Measurements from ENCODE around the gene NOTCH1.

NOTCH1 gene

DNA sequence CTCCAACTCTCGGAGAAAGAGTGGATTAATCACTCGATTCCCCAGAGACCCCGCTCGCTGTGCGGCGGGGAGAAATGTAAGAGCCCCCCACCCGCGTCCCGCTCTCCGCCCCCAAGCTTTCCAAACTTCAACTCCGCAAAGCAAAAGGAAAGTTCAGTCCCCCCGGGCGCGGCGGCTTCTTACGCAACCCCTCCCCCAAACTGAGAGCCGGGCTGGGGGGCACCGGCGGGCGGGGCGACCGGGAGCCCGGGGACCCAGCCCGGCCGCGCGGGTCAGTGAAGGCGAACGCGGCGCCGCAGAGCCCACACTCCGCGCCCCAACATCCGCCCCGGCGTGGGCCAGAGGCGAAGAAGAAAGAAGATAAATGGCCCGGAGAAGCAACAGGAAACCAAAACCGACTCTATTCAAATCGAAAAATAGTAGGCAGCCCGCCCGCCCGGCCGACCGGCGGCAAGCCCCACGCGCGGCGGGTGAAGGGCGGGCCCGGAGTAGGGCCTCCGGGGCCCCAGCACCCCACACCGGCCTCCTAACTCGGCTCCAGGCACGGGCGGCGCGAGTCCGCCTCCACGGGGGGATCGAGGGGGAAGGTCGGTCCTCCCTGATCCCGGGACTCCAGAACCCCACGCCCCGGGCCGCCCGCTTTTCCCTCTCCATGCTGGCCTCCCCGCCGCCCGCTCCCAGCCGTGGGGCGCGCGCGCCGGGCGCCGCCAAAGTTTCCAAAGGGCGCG is 720 bp downstream of the NOTCH1 start:
- DNase-seq, result no peak

DNA sequence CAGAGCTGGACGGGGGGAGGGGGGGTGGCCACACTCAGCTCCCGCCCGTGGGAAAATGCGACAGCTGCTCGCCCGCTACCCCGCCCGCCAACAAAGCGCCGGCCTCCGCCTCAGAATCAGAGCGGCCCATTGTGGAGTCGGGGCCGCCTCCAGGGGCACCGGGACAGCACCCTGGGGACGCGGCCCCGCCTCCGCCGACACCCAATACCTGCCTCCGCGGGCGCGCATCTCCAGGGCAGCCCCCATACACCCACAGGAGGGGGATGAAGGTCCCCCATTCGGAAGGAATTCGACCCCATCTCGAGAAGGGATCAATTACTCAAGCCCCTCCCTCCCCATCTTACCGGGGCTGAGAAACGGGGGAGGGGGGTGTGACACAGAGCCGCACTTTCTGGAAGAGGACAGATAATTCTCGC is 1.3 kb downstream of the NOTCH1 start:
- peak in 1 of 2 experiments; percentile 62 for DNase-seq

DNA sequence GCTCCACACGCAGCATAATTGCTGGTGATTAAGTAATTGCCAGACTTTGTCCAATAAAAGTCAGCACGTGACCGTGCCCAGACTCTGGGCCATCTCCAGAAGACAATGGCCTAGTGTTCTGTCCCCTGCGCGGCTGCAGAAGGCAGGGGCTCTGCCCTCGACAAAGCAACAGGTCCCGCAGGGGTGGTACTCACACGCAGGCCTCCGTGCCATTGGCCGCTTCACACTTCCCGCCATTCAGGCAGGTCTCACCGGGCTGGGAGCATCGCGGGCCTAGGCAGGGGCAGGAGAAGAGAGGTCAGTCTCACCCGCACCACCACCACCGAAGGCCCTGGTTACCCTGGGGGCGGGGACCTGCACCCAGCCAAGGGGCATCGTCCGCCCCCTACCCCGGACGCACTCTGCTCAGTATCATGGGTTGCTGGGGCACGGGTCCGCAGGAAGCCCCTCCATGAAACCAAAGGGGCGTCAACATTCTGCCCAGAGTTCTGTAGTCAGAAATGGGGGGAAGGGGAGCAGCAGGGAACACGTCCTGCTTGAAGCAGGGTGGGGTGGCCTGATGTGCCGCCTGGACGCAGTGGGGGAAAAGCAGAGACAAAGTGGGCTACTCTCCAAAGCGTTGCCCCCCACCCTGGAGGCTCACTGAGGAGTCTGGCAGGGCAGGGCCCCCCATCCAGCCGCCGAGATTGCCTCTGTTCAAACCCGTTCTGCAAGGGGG is 1.9 kb downstream of the NOTCH1 start:
- DNase-seq, result no peak

DNA sequence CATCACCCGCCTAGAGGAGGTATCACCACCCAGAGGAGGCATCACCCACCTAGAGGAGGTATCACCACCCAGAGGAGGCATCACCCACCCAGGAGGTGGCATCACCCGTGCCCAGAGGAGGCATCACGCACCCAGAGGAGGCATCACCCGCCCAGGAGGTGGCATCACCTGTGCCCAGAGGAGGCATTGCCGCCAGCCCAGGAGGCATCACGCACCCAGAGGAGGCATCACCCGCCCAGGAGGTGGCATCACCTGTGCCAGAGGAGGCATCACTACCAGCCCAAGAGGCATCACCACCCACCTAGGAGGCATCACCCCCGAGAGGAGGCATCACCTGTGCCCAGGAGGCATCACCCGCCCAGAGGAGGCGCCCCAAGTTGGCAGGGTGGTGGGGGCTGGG is 2.6 kb downstream of the NOTCH1 start:
- no peak for DNase-seq

DNA sequence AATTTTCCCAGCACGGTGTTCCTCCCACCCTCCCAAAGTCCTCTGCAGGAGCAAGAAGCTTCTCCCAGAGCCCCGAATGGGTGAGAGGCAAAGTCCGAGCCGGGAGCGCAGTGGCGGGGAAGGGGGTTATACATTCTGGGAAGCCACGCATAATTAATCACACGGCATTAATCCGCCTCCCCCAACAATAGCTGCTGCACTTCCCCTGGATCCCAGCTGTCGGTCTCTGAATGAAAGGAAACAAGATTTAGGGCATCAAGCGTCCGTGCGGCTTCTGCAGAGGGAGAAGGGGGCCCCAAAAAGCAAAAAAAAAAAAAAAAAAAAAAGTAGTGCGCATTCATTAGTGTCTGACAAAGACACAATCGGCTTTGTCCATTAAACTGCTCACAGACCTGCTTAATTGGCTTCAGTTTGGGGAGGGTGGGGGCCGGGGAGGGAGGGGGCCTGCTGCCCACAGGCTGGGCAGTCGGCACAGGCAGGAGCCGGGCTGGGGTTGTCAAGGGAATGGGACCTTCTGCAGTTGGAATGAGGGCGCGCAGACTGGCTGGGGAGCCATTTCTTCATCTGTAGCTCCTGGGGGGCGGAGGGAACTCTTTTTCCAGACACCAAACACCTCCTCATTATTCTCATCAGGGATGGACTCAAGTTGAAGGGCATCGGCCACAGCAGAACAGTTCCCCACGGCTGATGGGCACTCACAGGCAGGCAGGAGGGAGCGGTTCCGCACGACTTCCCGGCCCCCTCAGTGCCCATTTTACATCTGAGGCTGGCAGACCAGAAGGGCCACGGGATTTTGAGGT is 3.4 kb downstream of the NOTCH1 start:
- peak; percentile 73 to 84 for DNase-seq

DNA sequence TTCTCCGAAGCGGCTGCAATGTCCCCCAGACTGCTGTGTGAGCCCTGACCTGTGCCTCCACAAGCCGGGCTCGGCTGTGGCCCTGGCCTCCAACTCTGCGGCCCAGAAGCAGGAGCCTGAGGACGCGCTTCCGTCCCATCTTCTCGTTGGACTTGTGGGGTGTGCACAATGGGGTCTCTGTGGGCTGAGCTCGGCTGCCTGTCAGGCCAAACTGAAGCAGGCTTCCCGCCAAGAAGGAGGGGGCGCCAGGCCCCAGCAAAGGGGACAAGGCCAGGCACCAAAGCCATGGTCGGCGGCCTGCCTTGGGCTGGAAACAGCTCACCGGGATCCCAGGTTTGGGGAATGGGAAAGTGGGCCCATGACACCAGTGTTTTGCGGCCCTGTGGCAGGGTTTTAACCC is 4.1 kb downstream of the NOTCH1 start:
- DNase-seq, result no peak

DNA sequence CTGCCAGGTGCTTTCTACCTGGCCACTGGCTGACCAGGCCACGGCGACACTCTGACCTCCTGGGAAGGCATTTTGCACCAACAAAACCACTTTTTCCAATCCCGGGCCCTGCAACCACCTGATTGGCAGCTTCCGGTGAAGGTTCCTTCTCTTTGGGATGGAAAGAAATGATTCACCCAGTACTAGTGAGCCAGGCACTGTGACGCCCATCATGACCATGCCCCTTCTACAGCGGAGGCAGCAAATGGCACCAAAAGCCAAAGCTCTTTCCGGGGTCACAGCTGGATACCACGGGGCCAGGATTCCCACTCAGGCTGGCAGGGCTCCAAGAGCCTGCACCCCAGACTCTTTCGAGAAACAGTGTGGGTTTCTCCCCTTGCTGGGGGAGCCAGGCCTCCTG is 4.7 kb downstream of the NOTCH1 start:
- no peak for DNase-seq

DNA sequence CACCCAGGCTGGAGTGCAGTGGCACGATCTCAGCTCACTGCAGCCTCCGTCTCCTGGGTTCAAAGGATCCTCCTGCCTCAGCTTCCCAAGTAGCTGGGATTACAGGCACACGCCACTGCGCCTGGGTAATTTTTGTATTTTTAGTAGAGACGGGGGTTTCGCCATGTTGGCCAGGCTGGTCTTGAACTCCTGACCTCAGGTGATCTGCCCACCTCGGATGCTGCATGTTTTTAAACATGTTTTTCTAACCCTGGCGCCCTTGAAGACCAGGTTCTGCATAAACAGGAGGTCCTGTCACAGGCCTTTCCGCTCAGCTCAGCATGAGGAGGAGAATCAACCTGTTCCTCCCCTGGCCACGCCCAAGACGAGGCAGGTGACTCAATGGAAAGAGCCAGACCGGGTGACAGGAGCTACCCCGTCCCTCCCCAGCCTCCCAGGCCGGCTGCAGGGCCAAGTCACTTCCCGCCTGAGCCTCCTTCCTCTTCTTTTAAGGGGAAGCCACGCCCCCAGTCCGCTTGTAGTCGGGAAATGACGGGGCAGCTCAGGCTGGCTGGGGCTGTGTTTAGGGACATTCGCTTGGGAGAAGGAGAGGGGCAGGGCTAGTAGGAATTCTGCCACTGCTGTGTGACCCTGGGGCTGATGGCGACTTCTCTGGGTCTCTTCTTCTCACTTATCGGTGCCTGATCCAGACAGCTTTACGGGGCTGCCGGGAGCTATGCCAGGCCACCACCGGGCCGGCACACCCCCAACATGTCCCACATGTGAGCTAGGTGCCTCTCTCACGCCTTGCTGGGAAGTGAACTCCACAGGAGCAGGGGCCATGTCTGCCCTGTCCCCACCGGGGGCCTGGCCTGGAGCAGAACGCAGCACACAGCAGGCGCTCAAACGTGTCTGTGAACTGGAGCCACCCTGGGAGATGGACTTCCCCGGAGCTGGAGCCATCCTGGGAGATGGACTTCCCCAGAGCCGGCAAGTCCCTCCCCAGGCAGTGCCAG is 6.1 kb downstream of the NOTCH1 start:
- DNase-seq, result no peak

DNA sequence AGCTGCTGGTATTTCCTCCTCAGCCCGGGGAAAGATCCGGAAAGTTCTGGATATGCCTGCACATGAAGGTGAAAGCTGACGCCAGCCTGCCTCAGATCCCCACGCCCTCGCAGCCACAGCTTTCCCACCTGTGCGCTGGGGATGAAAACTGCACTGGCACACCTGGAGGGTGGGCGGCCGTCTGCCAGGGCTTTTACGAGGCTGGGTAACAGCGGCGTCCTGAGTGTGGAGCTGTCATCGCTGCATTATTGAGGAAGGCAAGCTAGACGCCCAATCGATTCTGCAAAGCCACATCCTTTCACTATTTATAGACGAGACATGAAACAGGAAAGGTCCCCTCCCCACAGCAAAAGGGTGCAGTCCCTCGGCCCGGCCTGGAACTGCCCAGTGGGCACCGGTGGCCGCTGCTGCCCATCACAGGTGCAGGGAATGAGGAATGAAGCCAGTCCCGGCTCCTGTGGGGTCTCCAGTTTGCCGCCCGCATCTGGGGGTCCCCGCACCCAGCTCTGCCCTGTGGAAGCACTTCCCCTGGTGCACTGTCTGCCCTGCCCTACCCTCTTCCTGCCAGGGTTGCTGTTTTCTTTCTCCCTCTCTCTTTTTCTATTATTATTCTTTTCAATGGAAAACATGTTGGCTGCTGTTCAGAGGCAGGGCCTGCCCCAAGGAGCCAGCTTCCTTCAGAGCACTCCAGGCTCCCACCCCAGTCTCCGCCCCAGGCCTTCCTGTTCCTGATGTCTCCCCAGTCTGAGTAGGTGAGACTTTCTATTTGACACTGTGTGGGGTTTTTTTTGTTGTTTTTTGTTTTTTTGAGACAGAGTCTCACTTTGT is 7.0 kb downstream of the NOTCH1 start:
- DNase-seq, result no peak

DNA sequence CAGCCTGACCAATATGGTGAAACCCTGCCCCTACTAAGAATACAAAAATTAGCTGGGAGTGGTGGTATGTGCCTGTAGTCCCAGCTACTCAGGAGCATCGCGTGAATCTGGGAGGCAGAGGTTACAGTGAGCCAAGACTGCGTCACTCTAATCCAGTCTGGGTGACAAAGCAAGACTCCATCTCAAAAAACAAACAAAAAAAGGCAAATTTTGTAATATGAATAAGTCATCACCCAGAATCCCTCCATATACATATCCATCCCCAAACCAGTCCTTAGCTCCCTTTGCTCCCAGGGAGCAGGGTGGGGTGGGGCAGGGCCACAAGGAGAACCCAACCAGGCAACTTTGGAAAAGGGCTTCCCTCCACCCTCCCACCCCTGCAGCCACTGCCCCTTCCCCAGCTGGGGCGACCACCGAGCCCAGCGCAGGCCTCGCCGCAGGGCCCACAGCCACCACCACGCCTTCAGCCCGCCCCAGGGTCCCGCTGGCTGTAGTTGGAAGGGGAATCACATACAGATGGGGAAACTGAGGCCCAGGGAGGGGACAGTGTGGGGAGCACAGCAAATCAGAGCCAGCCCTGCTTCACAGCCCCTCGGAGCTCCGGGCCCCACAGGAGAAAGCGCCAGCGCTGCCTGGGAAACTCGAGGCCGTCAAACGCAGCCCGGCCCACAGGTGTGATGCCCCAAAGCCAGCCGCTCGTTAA is 7.8 kb downstream of the NOTCH1 start:
- no peak for DNase-seq

DNA sequence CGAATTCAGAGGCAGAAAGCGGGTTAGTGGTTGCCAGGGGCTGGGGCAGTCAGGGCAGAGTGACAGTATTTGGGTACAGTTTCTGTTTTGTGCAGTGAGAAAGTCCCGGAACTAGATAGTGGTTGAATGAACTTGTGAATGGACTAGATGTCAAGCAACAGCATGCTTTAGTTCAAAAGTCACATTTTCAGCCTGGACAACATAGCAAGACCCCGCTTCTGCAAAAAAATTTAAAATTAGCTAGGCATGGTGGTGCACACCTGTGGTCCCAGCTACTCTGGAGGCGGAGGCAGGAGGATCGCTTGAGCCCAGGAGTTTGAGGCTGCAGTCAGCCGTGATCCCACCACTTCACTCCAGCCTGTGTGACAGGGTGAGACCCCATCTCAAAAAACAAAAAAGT is 8.4 kb downstream of the NOTCH1 start:
- no peak for DNase-seq

DNA sequence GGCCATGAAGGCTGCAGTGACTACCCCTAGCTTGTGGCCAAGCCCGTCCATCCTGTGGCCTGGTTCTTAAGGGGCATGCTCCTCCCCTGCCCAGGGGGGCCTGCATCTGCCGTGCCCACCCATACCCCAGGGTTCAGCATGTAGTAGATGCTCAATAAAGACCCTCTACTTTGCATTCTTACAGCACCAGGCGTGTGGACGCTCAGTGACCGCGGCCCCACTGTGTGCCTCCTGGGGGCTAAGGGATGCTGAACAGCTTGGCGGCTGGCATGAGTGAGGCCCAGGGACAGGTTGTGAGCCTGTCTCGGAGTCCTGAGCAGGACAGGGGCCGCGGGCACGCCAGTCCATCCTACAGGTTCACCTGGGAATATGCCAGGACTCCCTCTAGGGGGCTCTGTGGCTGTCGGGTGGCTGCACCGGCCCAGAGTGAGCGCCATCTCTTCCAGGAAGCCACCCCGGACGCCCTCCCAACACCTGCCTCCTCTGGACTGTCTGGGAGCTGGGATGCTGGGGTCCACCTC is 9.1 kb downstream of the NOTCH1 start:
- no peak for DNase-seq

DNA sequence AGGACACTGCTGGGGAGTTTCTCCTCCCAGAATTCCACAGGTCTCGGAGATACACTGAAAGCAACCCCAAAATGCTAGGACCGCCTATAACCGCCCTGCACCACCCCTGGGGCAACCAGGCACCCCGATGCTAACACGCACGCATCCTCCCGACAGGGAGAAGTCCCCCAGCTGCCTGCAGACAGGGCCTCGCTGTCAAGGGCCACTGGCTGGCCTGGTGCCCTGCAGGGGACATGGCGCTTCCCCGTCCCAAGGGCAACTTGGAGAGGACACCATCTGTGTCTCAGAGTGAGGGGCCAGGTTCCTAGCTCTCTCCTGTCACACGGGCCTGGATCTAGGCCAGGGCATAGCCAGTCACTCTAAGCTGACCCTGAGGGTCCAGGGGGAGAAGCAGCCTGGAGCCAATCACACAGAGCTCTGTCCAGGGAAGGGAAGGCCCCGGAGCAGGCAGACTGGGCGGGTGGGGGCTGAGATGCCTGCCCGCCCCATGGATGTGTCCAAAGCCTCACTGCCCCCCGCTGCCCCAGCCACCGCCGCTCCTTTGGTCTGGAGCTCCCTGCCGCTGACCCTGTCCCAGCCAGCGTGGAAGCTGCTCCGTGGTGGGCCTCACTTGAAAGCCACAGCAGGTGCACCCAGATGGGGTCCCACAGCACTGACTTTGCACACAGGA is 9.7 kb downstream of the NOTCH1 start:
- peak in 1 of 2 experiments; percentile 40 for DNase-seq

DNA sequence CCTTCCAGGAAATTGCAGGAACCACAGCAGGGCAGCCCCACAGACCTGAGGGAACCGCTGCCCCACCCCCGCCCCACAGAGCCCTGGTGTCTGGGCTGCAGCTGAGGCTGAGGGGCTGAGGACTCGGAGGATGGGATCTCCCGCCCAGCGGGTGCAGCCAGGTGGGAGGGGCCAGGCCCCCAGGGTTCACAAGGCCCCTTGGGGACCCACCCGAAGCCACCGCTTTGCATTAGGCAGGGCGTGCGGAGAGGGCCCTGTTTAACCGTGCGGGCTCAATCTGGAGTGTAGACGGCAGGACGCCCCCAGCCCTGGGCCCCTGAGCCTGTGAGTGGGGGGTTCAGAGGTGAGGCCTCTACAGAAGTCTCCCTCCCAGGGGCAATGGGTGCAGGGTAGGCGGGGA is 10.8 kb downstream of the NOTCH1 start:
- no peak for DNase-seq

DNA sequence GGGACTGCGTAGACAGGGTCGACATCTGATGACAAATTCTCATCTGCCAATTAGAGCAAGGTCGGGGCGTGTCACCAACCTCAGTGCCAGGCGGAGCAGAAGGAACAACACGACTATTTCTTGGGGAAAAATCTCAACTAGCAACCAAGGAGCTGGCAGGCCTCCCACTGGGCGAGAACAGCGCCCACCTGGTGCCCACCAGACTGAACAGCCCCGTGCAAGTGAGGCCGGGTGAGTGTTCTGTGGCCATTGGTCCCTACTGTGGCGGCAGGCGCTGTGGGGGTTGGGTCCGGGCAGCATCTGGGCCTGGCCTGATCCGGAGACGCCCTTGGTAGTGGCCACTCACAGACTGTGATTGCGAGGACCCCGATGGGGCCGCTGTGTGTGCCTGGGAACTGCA is 11.5 kb downstream of the NOTCH1 start:
- no peak for DNase-seq

DNA sequence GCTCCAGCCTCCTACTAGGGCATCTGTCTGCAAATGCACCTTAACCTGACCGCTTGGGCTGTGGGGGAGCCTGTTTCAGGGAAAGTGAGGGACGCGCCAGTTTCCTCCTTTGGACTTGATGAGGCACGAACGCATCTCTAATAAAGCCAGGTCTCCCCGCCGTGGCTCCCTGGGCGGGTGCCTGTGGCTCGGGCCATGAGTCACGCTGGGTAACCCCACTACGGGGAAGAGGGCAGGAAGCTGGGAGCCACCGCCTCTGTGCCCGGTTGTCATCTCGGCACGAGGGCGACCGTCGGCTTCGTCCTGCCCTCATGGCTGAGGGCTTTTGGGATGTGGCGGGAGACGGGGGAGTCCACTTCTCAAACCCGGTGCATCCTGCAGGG is 12.1 kb downstream of the NOTCH1 start:
- DNase-seq, result no peak

DNA sequence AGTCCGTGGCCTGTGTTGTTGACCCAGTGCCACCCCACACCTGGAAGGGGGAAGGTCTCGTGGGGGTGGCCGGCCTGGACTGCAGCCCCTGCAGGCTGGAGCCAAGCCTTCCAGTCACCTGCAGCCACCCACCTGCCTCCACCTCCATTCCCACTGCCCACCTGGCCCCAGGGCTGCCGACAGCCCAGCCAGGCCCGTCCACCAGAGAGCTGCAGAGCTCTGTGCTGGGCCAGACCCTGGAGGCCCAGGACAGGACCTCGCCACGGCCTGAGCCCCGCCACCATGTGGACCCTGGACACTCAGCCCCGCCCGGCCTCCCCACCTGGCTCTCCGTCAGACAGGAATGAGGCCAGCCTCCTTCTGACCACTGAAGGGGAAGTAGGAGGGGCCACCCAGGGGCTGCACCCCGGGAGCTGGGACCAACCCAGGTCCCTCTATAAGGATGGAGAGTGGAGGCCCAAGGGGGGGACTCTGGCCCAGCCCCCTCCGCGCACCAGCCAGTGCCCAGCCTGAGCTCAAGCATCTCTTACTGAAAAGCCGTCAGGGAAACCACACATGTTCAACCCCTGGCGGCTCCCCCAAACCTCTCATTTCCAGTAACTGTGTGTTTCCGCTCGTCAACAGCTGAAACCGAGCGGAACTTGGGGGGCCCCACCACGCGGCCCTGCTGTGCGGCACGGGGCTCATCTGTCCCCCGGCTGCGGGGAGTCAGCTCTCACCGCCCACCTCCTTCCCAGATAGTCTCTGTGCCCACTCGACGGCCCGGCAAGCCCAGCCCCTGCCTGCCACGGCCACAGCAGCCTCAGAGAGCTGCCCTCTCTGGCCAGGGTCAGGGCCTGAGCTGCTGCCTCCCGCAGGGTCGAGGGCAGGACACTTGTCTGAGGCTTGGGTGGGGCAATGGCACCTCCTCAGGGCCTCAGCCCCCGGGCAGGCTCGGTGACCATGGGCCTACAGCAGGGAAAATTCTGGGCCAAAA is 12.8 kb downstream of the NOTCH1 start:
- no peak for DNase-seq

DNA sequence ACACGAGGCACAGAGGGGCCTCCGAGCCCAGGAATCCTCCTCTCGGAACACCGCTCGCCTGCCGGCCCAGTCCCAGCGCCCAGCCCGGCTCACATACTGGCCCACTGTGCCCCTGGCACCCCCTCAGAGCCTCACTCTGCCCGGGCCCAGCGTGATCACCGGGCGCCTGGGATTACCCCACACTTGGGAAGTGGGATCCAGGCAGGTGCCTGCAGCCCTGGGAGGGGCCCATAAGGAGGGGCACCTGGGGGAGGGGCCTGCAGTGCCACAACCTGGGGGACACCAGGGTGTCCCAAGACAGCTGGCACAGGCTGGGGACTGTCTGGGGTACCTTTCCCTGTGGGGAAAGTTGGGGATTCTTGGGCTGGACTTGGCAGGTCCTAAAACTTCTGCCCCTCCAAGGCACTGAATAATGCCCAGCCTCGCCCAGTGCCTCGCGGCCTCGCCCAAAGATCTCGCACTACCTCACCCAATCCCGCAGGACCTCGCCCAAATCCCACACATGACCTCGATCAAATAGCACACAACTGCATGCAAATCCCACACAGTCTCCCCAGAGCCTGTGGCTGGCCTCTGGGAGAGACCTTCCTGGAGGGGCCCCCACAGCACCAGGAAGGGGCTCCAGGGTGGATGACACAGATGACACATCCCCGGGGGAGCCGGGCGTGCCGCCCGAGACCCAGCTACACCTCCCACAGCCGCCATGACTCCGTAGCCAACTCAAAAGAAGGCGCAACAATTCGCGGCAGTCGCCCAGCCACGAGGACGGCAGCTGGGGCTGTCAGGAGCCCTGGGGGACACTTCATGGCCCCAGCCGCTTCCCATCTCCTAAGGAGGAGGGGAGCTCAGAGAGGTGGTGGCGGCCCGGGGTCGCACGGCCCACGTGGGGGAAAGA is 13.7 kb downstream of the NOTCH1 start:
- no peak for DNase-seq

Measured in NCI-H524 (cell line).